SK-N-MC (cell line): ENCODE data around the gene FGF14.

Source experiments
- DNase-seq: peaks from one replicate; pipeline ENCODE4 v3.0.0-alpha.2; 2011; ENCODE audit warnings: low read depth, low spot score
- H3K27ac ChIP-seq: fragments of 200-600 bp; sonication (generic); 2 replicates; pipeline ENCODE4 v1.5.1; 2016; ENCODE audit warnings: mixed run types
- H3K36me3 ChIP-seq: fragments of 200-600 bp; sonication (generic); 2 replicates; pipeline ENCODE4 v1.6.1; 2017; ENCODE audit warnings: antibody characterized with exemption, low read length, mixed read lengths; ENCODE audit not compliant: insufficient read depth
- H3K4me3 ChIP-seq: fragments of 200-600 bp; sonication (generic); 2 replicates; pipeline ENCODE4 v1.5.1; 2016
- H3K9ac ChIP-seq: fragments of 200-600 bp; sonication (generic); 2 replicates; pipeline ENCODE4 v1.8.0; 2017; ENCODE audit warnings: mixed run types, mixed read lengths; ENCODE audit not compliant: insufficient read length
- H3K9me3 ChIP-seq: fragments of 200-600 bp; sonication (generic); 2 replicates; pipeline ENCODE4 v1.6.1; 2017; ENCODE audit warnings: low read depth, mild to moderate bottlenecking, antibody characterized with exemption, low read length, moderate library complexity, mixed read lengths
- EZH2 ChIP-seq: fragments of 200-600 bp; sonication (generic); IDR thresholded peaks from one replicate; pipeline ENCODE4 v1.6.1; 2017; ENCODE audit warnings: antibody characterized with exemption
- FOXP2 ChIP-seq: optimal IDR thresholded peaks from 2 replicates; pipeline ENCODE3; 2011; ENCODE audit warnings: mild to moderate bottlenecking, moderate library complexity; ENCODE audit not compliant: insufficient read depth; ENCODE audit errors: extremely low read length, control extremely low read depth
- POLR2AphosphoS5 ChIP-seq: IDR thresholded peaks from 2 replicates; pipeline ENCODE4 v1.6.1; 2012; ENCODE audit warnings: mild to moderate bottlenecking, low read depth, low read length, borderline replicate concordance

Gene FGF14

GRCh38 chr13:101709952-101710351, 691.9 kb downstream of the FGF14 start:
- no peaks in the 10 kb centered on the region for H3K36me3 ChIP-seq
- no peak for TF ChIP-seq POLR2AphosphoS5
- no peak for TF ChIP-seq FOXP2
- TF ChIP-seq EZH2: no peak
- H3K27ac ChIP-seq: no peak overlapping the region
- no peak overlapping the region for H3K9ac ChIP-seq
- no peak for DNase-seq
- no peaks in the 10 kb centered on the region for H3K9me3 ChIP-seq
- H3K4me3 ChIP-seq: no peak overlapping the region

GRCh38 chr13:101708115-101708514, 693.7 kb downstream of the FGF14 start:
- Histone ChIP-seq H3K9me3 (no peaks in the 10 kb centered on the region), H3K27ac (no peak overlapping the region), H3K36me3 (no peaks in the 10 kb centered on the region), H3K4me3 (no peak overlapping the region), H3K9ac (no peak overlapping the region)
- DNase-seq: no peak
- no peak for TF ChIP-seq FOXP2
- TF ChIP-seq POLR2AphosphoS5: no peak
- TF ChIP-seq EZH2: no peak

GRCh38 chr13:101707659-101708058, 694.2 kb downstream of the FGF14 start:
- Histone ChIP-seq H3K27ac (no peak overlapping the region), H3K9ac (no peak overlapping the region), H3K9me3 (no peaks in the 10 kb centered on the region), H3K4me3 (no peak overlapping the region), H3K36me3 (no peaks in the 10 kb centered on the region)
- TF ChIP-seq POLR2AphosphoS5 (no peak), EZH2 (no peak), FOXP2 (no peak)
- no peak for DNase-seq

GRCh38 chr13:101706651-101707050, 695.2 kb downstream of the FGF14 start:
- DNase-seq: peak; percentile 28
- H3K36me3 ChIP-seq: no peaks in the 10 kb centered on the region
- H3K9me3 ChIP-seq: no peaks in the 10 kb centered on the region
- TF ChIP-seq EZH2 (no peak), POLR2AphosphoS5 (no peak), FOXP2 (no peak)
- H3K27ac ChIP-seq: peak overlapping the region; percentile 12; the same call in 1 of the 2 replicates
- H3K9ac ChIP-seq: no peak overlapping the region
- peak overlapping the region; percentile 28 for H3K4me3 ChIP-seq

GRCh38 chr13:101703838-101704237, 698.0 kb downstream of the FGF14 start:
- H3K36me3 ChIP-seq: no peaks in the 10 kb centered on the region
- TF ChIP-seq POLR2AphosphoS5: no peak
- TF ChIP-seq FOXP2: no peak
- no peak for TF ChIP-seq EZH2
- no peak overlapping the region for H3K4me3 ChIP-seq
- DNase-seq: no peak
- no peaks in the 10 kb centered on the region for H3K9me3 ChIP-seq
- no peak overlapping the region for H3K27ac ChIP-seq
- H3K9ac ChIP-seq: no peak overlapping the region

- no peak for TF ChIP-seq EZH2
- TF ChIP-seq POLR2AphosphoS5: no peak
- no peak for TF ChIP-seq FOXP2
- H3K9ac ChIP-seq: no peak overlapping the region
- no peak for DNase-seq
- H3K36me3 ChIP-seq: no peaks in the 10 kb centered on the region
- H3K9me3 ChIP-seq: no peaks in the 10 kb centered on the region
- H3K4me3 ChIP-seq: no peak overlapping the region
- no peak overlapping the region for H3K27ac ChIP-seq
These were observed 698.8 kb downstream of the FGF14 start for GRCh38 chr13:101703081-101703480.

GRCh38 chr13:101700598-101700997, 701.2 kb downstream of the FGF14 start:
- Histone ChIP-seq H3K9ac (no peak overlapping the region), H3K27ac (no peak overlapping the region), H3K4me3 (no peak overlapping the region), H3K36me3 (no peaks in the 10 kb centered on the region), H3K9me3 (no peaks in the 10 kb centered on the region)
- DNase-seq: no peak
- no peak for TF ChIP-seq EZH2
- no peak for TF ChIP-seq POLR2AphosphoS5
- TF ChIP-seq FOXP2: no peak

- DNase-seq: no peak
- TF ChIP-seq POLR2AphosphoS5: no peak
- TF ChIP-seq FOXP2: no peak
- no peak for TF ChIP-seq EZH2
- Histone ChIP-seq H3K9ac (no peak overlapping the region), H3K27ac (no peak overlapping the region), H3K9me3 (no peaks in the 10 kb centered on the region), H3K36me3 (no peaks in the 10 kb centered on the region), H3K4me3 (no peak overlapping the region)
These were observed 703.4 kb downstream of the FGF14 start for GRCh38 chr13:101698400-101698799.

GRCh38 chr13:101697745-101698144, 704.1 kb downstream of the FGF14 start:
- H3K27ac ChIP-seq: no peak overlapping the region
- DNase-seq: no peak
- no peak overlapping the region for H3K4me3 ChIP-seq
- H3K9ac ChIP-seq: no peak overlapping the region
- H3K36me3 ChIP-seq: no peaks in the 10 kb centered on the region
- H3K9me3 ChIP-seq: no peaks in the 10 kb centered on the region
- no peak for TF ChIP-seq EZH2
- TF ChIP-seq FOXP2: no peak
- TF ChIP-seq POLR2AphosphoS5: no peak
